ENCODE results near the gene GAS2L2.
A peak's percentile ranks its signal among the peaks of the same experiment; 100 is the strongest.

Gene GAS2L2

DNA sequence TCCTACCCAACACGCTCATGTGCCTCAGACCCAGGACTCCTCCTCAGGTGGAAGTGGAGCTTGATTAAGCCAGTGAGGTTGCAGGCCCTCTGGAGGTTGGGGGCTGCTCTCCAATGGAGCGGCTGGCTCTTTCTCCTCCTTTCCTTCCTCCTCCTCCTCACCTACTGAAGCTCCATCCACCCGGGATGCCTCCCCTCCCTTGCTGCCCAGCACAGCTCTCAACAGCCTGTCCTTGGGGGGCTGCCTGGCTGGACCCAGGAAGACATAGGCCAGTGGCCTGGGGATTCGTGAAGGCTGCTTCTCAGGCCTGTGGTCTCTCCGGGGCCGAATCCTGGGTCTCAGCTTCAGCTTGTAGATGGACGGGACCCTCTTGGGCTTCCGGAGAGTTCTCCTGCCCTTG is 8.2 kb downstream of the GAS2L2 start:
- DNase-seq = no peak

- DNase-seq = no peak
Observed at GRCh38 chr17:35743626-35744328, 9.3 kb downstream of the GAS2L2 start.

GRCh38 chr17:35742896-35743477 is 10.1 kb downstream of the GAS2L2 start:
- no peak for DNase-seq

DNA sequence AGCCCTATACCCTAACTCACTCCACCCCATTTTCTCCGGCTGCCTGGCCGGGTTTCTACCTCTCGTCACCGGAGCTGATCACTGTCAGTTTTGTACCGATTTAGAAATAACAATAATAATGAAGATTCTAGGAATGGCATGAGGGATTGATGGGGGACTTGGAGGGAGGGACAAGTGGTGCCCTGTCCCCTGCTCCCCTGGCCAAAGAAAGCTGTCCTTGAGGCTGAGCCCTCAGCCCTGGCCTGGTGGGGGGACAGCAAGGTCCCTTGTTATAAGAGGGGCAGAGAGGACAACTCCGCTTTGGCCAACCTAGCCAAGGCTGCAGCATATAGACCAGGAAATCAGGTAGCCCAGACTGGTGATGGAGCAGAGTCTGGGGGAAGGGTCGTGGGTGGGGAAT is 10.5 kb downstream of the GAS2L2 start:
- no peak for DNase-seq

- peak in 3 of 6 experiments; percentile 10 to 26 (median 10) for DNase-seq
Observed at GRCh38 chr17:35740997-35741931, 11.8 kb downstream of the GAS2L2 start.

GRCh38 chr17:35740216-35740615 is 12.8 kb downstream of the GAS2L2 start:
- DNase-seq = no peak

- no peak for DNase-seq
Observed at GRCh38 chr17:35738519-35739133, 14.4 kb downstream of the GAS2L2 start.

- no peak for DNase-seq
Observed at GRCh38 chr17:35736236-35736635, 16.8 kb downstream of the GAS2L2 start.

DNA sequence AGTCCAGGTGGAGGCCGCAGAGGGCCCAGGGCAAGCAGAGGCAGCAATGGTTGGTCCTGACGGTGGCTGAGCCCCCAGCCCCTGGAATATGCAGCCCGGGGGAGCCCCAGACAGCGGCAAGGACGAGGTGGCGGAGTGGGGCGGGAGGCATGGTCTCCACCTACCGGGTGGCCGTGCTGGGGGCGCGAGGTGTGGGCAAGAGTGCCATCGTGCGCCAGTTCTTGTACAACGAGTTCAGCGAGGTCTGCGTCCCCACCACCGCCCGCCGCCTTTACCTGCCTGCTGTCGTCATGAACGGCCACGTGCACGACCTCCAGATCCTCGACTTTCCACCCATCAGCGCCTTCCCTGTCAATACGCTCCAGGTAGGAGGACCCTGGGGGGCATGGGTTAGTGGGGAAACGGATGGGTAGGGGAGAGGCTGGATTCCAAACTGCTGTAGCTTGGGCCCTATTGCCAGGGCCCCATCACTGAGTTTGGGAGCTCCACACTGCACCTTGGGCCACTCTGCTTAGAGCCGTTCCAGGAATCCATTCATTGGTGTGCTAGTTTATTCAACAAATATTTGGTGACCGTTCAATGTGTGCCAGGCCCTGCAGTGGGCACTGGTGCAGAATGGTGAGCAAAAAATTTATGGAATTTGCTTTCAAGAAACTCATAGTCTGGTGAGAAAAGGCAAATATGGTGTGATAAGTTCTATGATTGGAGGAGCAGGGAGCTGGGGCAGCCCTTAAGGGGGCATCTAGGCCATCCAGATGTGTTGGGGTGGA is 17.8 kb downstream of the GAS2L2 start:
- DNase-seq = no peak

DNA sequence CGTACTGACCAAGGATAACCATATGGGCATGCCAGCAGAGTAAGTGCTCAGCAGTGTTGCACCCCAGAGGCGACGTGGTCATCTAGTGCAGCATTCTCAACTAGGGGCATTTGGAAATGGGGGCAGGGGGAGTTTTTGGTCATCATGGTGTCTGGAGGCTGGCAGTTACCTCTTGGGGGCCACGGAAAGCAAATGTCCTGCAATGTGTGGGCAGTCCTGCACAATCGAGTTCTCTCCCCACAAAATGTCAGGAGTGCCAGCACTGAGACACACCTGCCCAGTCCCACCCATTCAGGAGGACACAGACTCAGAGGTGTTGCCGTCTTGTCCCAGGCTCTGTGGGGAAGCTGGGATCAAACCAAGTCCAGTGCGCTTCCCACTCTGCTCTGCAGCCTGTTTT is 18.6 kb downstream of the GAS2L2 start:
- no peak for DNase-seq

DNA sequence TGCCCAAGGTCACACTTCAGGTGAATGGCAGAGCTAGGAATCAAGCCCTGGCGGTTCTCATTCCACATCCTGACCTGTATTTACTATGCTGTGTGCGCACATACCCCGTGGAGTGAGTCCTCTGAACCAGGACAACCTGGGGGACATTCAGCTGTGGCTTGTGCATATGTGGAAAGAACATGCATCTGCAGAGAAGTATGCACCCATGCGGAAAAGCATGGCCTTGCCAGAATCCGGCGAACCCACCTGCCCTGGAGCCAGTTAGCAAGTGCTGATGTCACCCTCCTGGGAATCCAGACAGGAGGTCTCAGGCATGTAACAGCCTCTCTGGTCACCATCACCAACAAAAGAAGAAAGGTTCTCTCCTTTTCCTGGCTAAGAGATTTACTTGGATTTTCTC is 19.7 kb downstream of the GAS2L2 start:
- DNase-seq = no peak

DNA sequence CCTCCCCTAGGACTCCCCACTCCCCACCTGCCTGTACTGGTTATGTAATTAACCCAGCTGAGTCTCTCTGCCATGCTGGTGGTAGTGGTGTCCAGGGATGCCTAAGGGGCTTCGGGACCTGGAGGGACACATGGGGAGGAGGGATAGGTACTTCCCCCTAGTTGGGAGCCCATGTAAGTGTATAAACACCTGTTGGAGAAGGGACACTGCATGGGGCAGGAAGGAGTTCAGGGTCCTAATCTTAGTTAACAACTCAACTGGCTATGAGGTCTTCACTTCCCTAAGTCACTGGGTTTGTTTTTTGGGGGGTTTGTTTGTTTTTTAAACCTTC is 20.3 kb downstream of the GAS2L2 start:
- no peak for DNase-seq

- no peak for DNase-seq
Observed at GRCh38 chr17:35731917-35732805, 20.9 kb downstream of the GAS2L2 start.

- peak; percentile 16 to 45 (median 30) for DNase-seq
Observed at GRCh38 chr17:35731239-35731916, 21.7 kb downstream of the GAS2L2 start, which contains the start of gene RASL10B. RASL10B (plus strand) TSS chr17:35731639; CDS start chr17:35735185, 3,546 bp downstream.

DNA sequence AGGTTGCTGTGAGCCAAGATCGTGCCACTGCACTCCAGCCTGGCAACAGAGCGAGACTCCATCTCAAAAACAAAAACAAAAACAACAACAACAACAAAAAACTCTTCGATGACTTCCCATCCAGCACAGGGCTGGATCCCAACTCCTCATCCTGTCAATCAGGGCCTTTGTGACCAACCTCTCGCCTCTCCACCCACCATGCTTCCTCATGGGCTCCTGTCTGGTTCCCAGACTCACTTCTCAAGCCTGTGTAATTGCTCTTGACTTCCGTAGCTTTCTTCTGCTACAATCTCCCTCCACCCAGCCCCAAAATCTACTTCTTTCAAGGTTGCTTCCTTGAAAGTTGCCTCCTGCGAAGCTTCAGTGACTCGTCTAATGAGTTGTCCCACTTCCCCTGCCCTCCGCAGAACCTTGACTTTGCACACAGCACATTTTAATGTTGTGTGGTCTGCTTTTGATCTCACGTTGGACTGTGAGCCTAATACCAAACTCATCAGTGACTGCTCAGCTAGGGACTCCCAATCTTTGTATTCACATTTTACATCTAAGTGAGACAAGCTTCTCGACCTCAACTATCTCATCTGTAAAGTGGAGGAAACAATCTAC is 22.5 kb downstream of the GAS2L2 start:
- no peak for DNase-seq

DNA sequence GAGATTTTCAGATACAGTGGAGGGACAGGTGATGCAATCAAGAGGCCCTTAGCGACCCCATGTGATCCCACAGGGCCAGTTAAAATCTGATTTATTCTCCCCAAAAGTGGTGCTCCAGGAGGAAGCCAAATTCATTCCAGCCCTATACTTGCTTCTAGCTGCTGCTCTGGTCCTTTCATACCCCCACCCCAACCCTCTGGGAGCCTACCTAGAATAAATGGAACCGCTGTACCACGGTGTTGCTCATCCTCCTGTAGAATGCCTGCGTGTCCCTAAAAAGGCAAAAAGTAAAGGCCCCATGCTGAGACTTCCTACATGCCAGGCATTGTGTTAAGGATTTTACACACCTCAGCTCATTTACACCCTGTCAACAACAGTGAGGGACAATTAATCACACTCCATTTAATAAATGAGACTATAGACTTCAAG is 23.6 kb downstream of the GAS2L2 start:
- no peak for DNase-seq

DNA sequence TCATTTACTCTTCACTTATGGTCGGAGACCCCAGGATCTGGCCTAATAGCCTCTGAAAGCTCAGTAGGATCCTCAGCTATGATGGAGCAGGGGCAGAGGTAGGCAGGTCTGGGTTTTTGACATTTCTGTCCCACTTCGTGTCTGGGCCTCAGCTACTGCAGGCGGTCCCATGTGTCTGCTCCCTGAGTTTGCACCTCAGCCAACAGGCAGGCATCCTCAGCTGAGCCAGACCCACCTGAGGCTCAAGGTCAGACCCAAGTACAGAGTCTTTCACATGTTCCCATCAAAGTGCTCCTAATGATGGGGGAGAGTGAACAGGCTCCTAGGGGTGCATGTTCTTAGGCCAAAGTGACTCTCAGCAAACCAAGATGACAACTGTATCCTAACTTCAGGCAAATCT is 24.5 kb downstream of the GAS2L2 start:
- no peak for DNase-seq

DNA sequence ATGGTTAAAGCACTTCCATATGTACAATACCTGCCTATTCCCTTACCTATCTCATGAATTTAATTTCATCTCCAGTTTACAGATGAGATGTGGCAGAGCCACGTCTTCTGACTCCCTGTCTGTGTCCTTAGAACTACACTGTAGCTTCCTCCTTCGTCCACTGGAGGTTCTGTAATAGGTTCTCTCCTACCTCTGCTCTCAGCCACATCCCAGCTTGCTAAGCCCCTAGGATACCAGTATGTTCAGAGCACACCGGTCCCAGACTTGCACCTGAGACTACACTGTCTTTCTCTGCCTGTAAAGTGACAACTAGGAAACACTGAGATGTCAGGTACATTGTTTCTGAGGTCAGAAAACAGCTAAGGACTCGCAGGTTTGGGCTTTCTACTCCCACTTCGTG is 25.4 kb downstream of the GAS2L2 start:
- DNase-seq = no peak

DNA sequence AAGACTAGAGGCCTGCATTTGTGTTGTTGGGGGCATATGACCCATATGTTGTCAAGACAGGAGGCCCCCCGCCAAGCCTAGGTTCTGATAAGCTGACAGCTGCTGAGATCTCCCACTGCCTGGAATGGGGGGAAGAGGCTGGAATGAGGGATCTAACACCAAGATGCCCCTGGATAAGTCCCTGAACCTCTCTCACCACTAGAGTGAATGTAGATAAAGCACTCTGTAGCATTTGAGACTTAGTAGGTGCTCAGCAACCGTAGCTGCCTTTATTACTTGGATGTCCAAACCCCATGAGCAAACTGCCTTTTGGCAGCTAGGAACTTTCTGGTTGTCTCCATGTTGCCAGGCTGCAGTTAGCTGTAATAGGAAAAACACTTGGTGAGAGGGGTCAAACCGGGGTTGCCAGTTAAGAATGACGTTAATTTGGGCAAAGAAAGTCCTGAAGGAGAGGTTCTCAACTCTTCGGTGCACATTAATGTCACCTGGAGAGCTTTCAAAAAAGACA is 26.0 kb downstream of the GAS2L2 start:
- DNase-seq = no peak
